ENCODE data around the gene SYNGR1. TPM values are rescaled to one million over a fixed set of nuclear protein-coding genes. Genes with fewer than 3 reads are reported as not detected.

The SYNGR1 gene
- total RNA-seq, 2 donors from 2014 or later = 4.4 to 5.3 TPM

GRCh38 chr22:39311592-39312400 is 38.0 kb upstream of the SYNGR1 start:
- H3K27ac Mint-ChIP-seq = peak overlapping the region; percentile 8
- DNase-seq (peak in 1 of 2 donors; percentile 45), ATAC-seq (replicated peaks in 1 of 2) (peak in 1 of 2 donors; percentile 0)
- no peak overlapping the region for H3K4me3 Mint-ChIP-seq
- H3K9me3 Mint-ChIP-seq = no peaks in the 10 kb centered on the region
- H3K4me1 Mint-ChIP-seq (ENCODE audit: low read depth) = peaks cover 42% of the 10 kb centered on the region
- H3K27me3 Mint-ChIP-seq (ENCODE audit: low read depth) = no peaks in the 10 kb centered on the region
- H3K36me3 Mint-ChIP-seq (ENCODE audit: insufficient read depth in 2 of 2) = peaks cover 17 to 35% of the 10 kb centered on the region in 2 donors

- Mint-ChIP-seq H3K27ac (peak overlapping the region; percentile 44), H3K9me3 (no peaks in the 10 kb centered on the region), H3K27me3 (ENCODE audit: low read depth) (no peaks in the 10 kb centered on the region), H3K4me3 (no peak overlapping the region), H3K4me1 (ENCODE audit: low read depth) (peaks cover 48% of the 10 kb centered on the region), H3K36me3 (ENCODE audit: insufficient read depth in 2 of 2) (peaks cover 22 to 37% of the 10 kb centered on the region in 2 donors)
- no peak for ATAC-seq (replicated peaks in 1 of 2)
- DNase-seq = no peak
Measured at GRCh38 chr22:39312410-39312809, 37.4 kb upstream of the SYNGR1 start.

- no peaks in the 10 kb centered on the region for H3K9me3 Mint-ChIP-seq
- no peak overlapping the region for H3K4me3 Mint-ChIP-seq
- peak overlapping the region; percentile 52 for H3K27ac Mint-ChIP-seq
- ATAC-seq (replicated peaks in 1 of 2) (no peak), DNase-seq (no peak)
- H3K4me1 Mint-ChIP-seq (ENCODE audit: low read depth) = peaks cover 58% of the 10 kb centered on the region
- no peaks in the 10 kb centered on the region for H3K27me3 Mint-ChIP-seq (ENCODE audit: low read depth)
- H3K36me3 Mint-ChIP-seq (ENCODE audit: insufficient read depth in 2 of 2) = peaks cover 27 to 46% of the 10 kb centered on the region in 2 donors
Measured at GRCh38 chr22:39313258-39314001, 36.4 kb upstream of the SYNGR1 start.

GRCh38 chr22:39314251-39314971 is 35.4 kb upstream of the SYNGR1 start:
- H3K27me3 Mint-ChIP-seq (ENCODE audit: low read depth) = no peaks in the 10 kb centered on the region
- H3K9me3 Mint-ChIP-seq = no peaks in the 10 kb centered on the region
- no peak for ATAC-seq (replicated peaks in 1 of 2)
- peaks cover 36 to 56% of the 10 kb centered on the region in 2 donors for H3K36me3 Mint-ChIP-seq (ENCODE audit: insufficient read depth in 2 of 2)
- DNase-seq = peak in 1 of 2 donors; percentile 36
- H3K4me1 Mint-ChIP-seq (ENCODE audit: low read depth) = peaks cover 58% of the 10 kb centered on the region
- H3K27ac Mint-ChIP-seq = peak overlapping the region; percentile 50
- H3K4me3 Mint-ChIP-seq = peak overlapping the region in 1 of 2 donors; percentile 14

GRCh38 chr22:39315389-39315788 is 34.4 kb upstream of the SYNGR1 start:
- H3K27me3 Mint-ChIP-seq (ENCODE audit: low read depth) = no peaks in the 10 kb centered on the region
- H3K4me1 Mint-ChIP-seq (ENCODE audit: low read depth) = peaks cover 58% of the 10 kb centered on the region
- no peaks in the 10 kb centered on the region for H3K9me3 Mint-ChIP-seq
- H3K27ac Mint-ChIP-seq = peak overlapping the region; percentile 72
- peak overlapping the region; percentile 99 to 100 for H3K4me3 Mint-ChIP-seq
- no peak for DNase-seq
- H3K36me3 Mint-ChIP-seq (ENCODE audit: insufficient read depth in 2 of 2) = peaks cover 37 to 57% of the 10 kb centered on the region in 2 donors
- no peak for ATAC-seq (replicated peaks in 1 of 2)

GRCh38 chr22:39316440-39317083 is 33.2 kb upstream of the SYNGR1 start:
- Mint-ChIP-seq H3K27ac (peak overlapping the region; percentile 61), H3K9me3 (no peaks in the 10 kb centered on the region), H3K27me3 (ENCODE audit: low read depth) (no peaks in the 10 kb centered on the region), H3K36me3 (ENCODE audit: insufficient read depth in 2 of 2) (peaks cover 37 to 56% of the 10 kb centered on the region in 2 donors), H3K4me1 (ENCODE audit: low read depth) (peaks cover 55% of the 10 kb centered on the region), H3K4me3 (peak overlapping the region; percentile 99 to 100)
- ATAC-seq (replicated peaks in 1 of 2) = peak; percentile 43 to 55
- DNase-seq = peak; percentile 82 to 85

GRCh38 chr22:39317084-39317774 is 32.6 kb upstream of the SYNGR1 start:
- no peaks in the 10 kb centered on the region for H3K9me3 Mint-ChIP-seq
- H3K27ac Mint-ChIP-seq = peak overlapping the region; percentile 98
- H3K4me3 Mint-ChIP-seq = peak overlapping the region; percentile 99 to 100
- peaks cover 37 to 54% of the 10 kb centered on the region in 2 donors for H3K36me3 Mint-ChIP-seq (ENCODE audit: insufficient read depth in 2 of 2)
- ATAC-seq (replicated peaks in 1 of 2) = peak; percentile 6
- no peaks in the 10 kb centered on the region for H3K27me3 Mint-ChIP-seq (ENCODE audit: low read depth)
- H3K4me1 Mint-ChIP-seq (ENCODE audit: low read depth) = peaks cover 52% of the 10 kb centered on the region
- peak; percentile 63 to 68 for DNase-seq

GRCh38 chr22:39317775-39318506 is 31.9 kb upstream of the SYNGR1 start:
- peaks cover 52% of the 10 kb centered on the region for H3K4me1 Mint-ChIP-seq (ENCODE audit: low read depth)
- no peak for ATAC-seq (replicated peaks in 1 of 2)
- no peaks in the 10 kb centered on the region for H3K27me3 Mint-ChIP-seq (ENCODE audit: low read depth)

GRCh38 chr22:39318507-39319283 is 31.1 kb upstream of the SYNGR1 start:
- peaks cover 46% of the 10 kb centered on the region for H3K4me1 Mint-ChIP-seq (ENCODE audit: low read depth)
- no peaks in the 10 kb centered on the region for H3K9me3 Mint-ChIP-seq
- peak overlapping the region; percentile 99 to 100 for H3K4me3 Mint-ChIP-seq
- no peak for DNase-seq
- H3K27me3 Mint-ChIP-seq (ENCODE audit: low read depth) = no peaks in the 10 kb centered on the region
- peak overlapping the region; percentile 98 for H3K27ac Mint-ChIP-seq
- no peak for ATAC-seq (replicated peaks in 1 of 2)
- peaks cover 32 to 45% of the 10 kb centered on the region in 2 donors for H3K36me3 Mint-ChIP-seq (ENCODE audit: insufficient read depth in 2 of 2)

More at GRCh38 chr22:39317775-39318506, 31.9 kb upstream of the SYNGR1 start:
- peak overlapping the region; percentile 98 for H3K27ac Mint-ChIP-seq
- peak overlapping the region; percentile 99 to 100 for H3K4me3 Mint-ChIP-seq
- H3K36me3 Mint-ChIP-seq (ENCODE audit: insufficient read depth in 2 of 2) = peaks cover 37 to 51% of the 10 kb centered on the region in 2 donors
- DNase-seq = no peak
- no peaks in the 10 kb centered on the region for H3K9me3 Mint-ChIP-seq

- peak; percentile 79 to 82 for ATAC-seq (replicated peaks in 1 of 2)
- DNase-seq = peak; percentile 96 to 99
- peak within 1 kb of the TSS; percentile 98 for H3K27ac Mint-ChIP-seq
- no peaks in the 10 kb centered on the region for H3K27me3 Mint-ChIP-seq (ENCODE audit: low read depth)
- peak within 1 kb of the TSS; percentile 99 to 100 for H3K4me3 Mint-ChIP-seq
- no peaks in the 10 kb centered on the region for H3K9me3 Mint-ChIP-seq
- peaks cover 32 to 42% of the 10 kb centered on the region in 2 donors for H3K36me3 Mint-ChIP-seq (ENCODE audit: insufficient read depth in 2 of 2)
- peaks cover 44% of the 10 kb centered on the region for H3K4me1 Mint-ChIP-seq (ENCODE audit: low read depth)
Measured at GRCh38 chr22:39319284-39320022, 30.3 kb upstream of the SYNGR1 start, which contains the start of gene RPL3. Gene RPL3 (minus strand): TSS chr22:39319623. CDS start chr22:39319597, 26 bp downstream.
